ENCODE measurements around the gene CA5B. TPM values are rescaled to one million over a fixed set of nuclear protein-coding genes. Genes with fewer than 3 reads are reported as not detected.

The CA5B gene
- total and polyA plus RNA-seq, 2 of the 8 experiments (the other 6 are each of a cell fraction or from before 2014, with no cell fraction given): 3.3 to 8.6 TPM

- Histone ChIP-seq H3K18ac (ENCODE audit: extremely low read depth, low read length) (no peak overlapping the region), H3K4me3 (ENCODE audit: extremely low read depth in 1 of 4, insufficient read depth in 2 of 4, low read depth in 3 of 4, low read length in 4 of 4) (no peak overlapping the region), H3K9me3 (ENCODE audit: insufficient read depth in 2 of 2, low read depth in 1 of 2, low read length in 1 of 2) (no peaks in the 10 kb centered on the region), H3K23ac (ENCODE audit: insufficient read length) (no peak overlapping the region), H3K4ac (replicated peaks; ENCODE audit: insufficient read length, low read depth, low read length) (no peak overlapping the region), H4K20me1 (replicated peaks in 1 of 2; ENCODE audit: control insufficient read depth in 1 of 2, insufficient read depth in 2 of 2, low read length in 2 of 2) (no peaks in the 10 kb centered on the region), H3K27ac (ENCODE audit: low read depth, low read length) (no peak overlapping the region), H2AK5ac (ENCODE audit: low read depth, low read length) (no peak overlapping the region), H2BK5ac (ENCODE audit: low read depth, low read length) (no peak overlapping the region), H2BK15ac (ENCODE audit: low read length) (no peak overlapping the region), H4K91ac (replicated peaks; ENCODE audit: insufficient read length, low read length) (no peak overlapping the region), H3K27me3 (replicated peaks in 1 of 4; ENCODE audit: control insufficient read depth in 3 of 4, extremely low read depth in 1 of 4, insufficient read depth in 3 of 4, low read length in 3 of 4) (no peaks in the 10 kb centered on the region), H3K79me2 (ENCODE audit: control insufficient read depth in 1 of 2, insufficient read depth in 2 of 2, low read length in 2 of 2) (no peaks in the 10 kb centered on the region), H2AFZ (ENCODE audit: low read length) (no peak overlapping the region), H2BK120ac (replicated peaks; ENCODE audit: low read depth, low read length) (no peak overlapping the region), H3K56ac (replicated peaks; ENCODE audit: insufficient read length, low read depth, low read length) (no peak overlapping the region), H3K79me1 (ENCODE audit: low read depth, low read length) (no peaks in the 10 kb centered on the region), H3K4me2 (ENCODE audit: insufficient read depth in 1 of 2, low read depth in 2 of 2, low read length in 2 of 2) (no peak overlapping the region), H4K8ac (ENCODE audit: extremely low read depth, insufficient read depth, low read length) (no peak overlapping the region), H3K14ac (ENCODE audit: insufficient read length) (no peak overlapping the region), H4K5ac (ENCODE audit: insufficient read length, low read depth, low read length) (no peak overlapping the region), H2BK12ac (ENCODE audit: low read depth, low read length) (no peak overlapping the region), H3K36me3 (ENCODE audit: control insufficient read depth in 2 of 4, insufficient read depth in 4 of 4, low read length in 3 of 4) (peaks cover 2 to 20% (median 6%) of the 10 kb centered on the region in 4 experiments; a peak in 6 of 8 replicates), H3K4me1 (replicated peaks in 1 of 4; ENCODE audit: control insufficient read depth in 3 of 4, insufficient read depth in 4 of 4, low read length in 3 of 4) (peaks cover 1 to 10% (median 7%) of the 10 kb centered on the region in 4 experiments; a peak in 5 of 7 replicates), H2BK20ac (ENCODE audit: low read length) (no peak overlapping the region), H3K23me2 (ENCODE audit: low read depth, low read length) (no peaks in the 10 kb centered on the region), H3K9ac (replicated peaks in 1 of 4; ENCODE audit: extremely low read depth in 1 of 4, low read depth in 3 of 4, low read length in 3 of 4) (no peak overlapping the region)
- FAIRE-seq: no peak
- 83% methylated on average over 1 of the region's 1 CpG; no CpG with 5 or more reads in 1 of the 2 experiments for WGBS, 2 experiments (ENCODE audit: extremely low coverage in 1 of 2, insufficient coverage in 1 of 2, insufficient read length in 1 of 2, insufficient replicate concordance in 2 of 2, low coverage in 1 of 2, low lambda C conversion rate in 2 of 2, missing lambda C conversion rate in 1 of 2)
- CTCF ChIA-PET (ENCODE audit: partially characterized antibody): interaction anchor here (1.1 kb wide), 1 partner anchor 249 kb away, joined by 4 read pairs; no protein-coding TSS in a partner anchor
- POLR2A ChIA-PET (ENCODE audit: partially characterized antibody): no interaction called here
- DNase-seq (ENCODE audit: low read depth in 1 of 2, low spot score in 2 of 2): no peak
- TF ChIP-seq CTCF (IDR thresholded peaks at IDR 0.05; ENCODE audit: control extremely low read depth in 1 of 3, insufficient read depth in 1 of 3, low read depth in 1 of 3, low read length in 3 of 3): no peak
Observed at GRCh38 chrX:15813416-15813815, 75.3 kb downstream of the CA5B start.
